PC-9 (cell line): Measurements from ENCODE around the gene PPM1F. TPM values are rescaled to one million over a fixed set of nuclear protein-coding genes. Genes with fewer than 3 reads are reported as not detected.

Experiments used
- BruUV-seq: library from RNA; stranded (reverse); fragments of 400-500 nt; replicated peaks from 2 replicates; lab custom pipeline; 2021; lab: Mats Ljungman, UMichigan
- CTCF ChIA-PET: fragments of 300-600 bp; sonication (Branson Sonifier 250); formaldehyde crosslinking; loops from one replicate; lab custom pipeline; 2022; ENCODE audit warnings: antibody characterized with exemption; lab: Charles Lee
- POLR2A ChIA-PET: fragments of 300-600 bp; sonication (Branson Sonifier 250); formaldehyde crosslinking; loops from one replicate; lab custom pipeline; 2022; ENCODE audit warnings: antibody characterized with exemption; ENCODE audit not compliant: unreplicated experiment; lab: Charles Lee
- DNase-seq, 2 experiments: peaks; one replicate each; pipeline versions ENCODE4 v3.0.0 to v3.0.0-alpha.2; 2015 to 2022; ENCODE audit warnings: mixed read lengths in 1 of 2
- H2AFZ ChIP-seq: fragments of 200-600 bp; sonication (generic); 2 replicates; pipeline ENCODE4 v1.8.1; 2017; ENCODE audit warnings: antibody characterized with exemption
- H3F3A ChIP-seq: fragments of 200-600 bp; sonication (generic); 2 replicates; pipeline ENCODE4 v1.8.1; 2017; ENCODE audit warnings: antibody characterized with exemption, mild to moderate bottlenecking, low read depth; ENCODE audit not compliant: insufficient read depth
- H3K27ac ChIP-seq: fragments of 200-600 bp; sonication (generic); 2 replicates; pipeline ENCODE4 v1.6.1; 2016; ENCODE audit warnings: mixed run types
- H3K27me3 ChIP-seq: fragments of 200-600 bp; sonication (generic); 2 replicates; pipeline ENCODE4 v1.6.1; 2016; ENCODE audit warnings: low read depth, mixed run types; ENCODE audit not compliant: insufficient read depth
- H3K36me3 ChIP-seq: fragments of 200-600 bp; sonication (generic); 2 replicates; pipeline ENCODE4 v1.6.1; 2016; ENCODE audit warnings: low read depth, mixed run types
- H3K4me1 ChIP-seq: fragments of 200-600 bp; sonication (generic); replicated peaks from 2 replicates; pipeline ENCODE4 v1.6.1; 2016; ENCODE audit warnings: mixed run types; ENCODE audit not compliant: insufficient read depth
- H3K4me2 ChIP-seq: fragments of 200-600 bp; sonication (generic); 2 replicates; pipeline ENCODE4 v1.6.1; 2017; ENCODE audit warnings: mixed run types
- H3K4me3 ChIP-seq: fragments of 200-600 bp; sonication (generic); 2 replicates; pipeline ENCODE4 v1.6.1; 2016; ENCODE audit warnings: mixed run types
- H3K79me2 ChIP-seq: fragments of 200-600 bp; sonication (generic); 2 replicates; pipeline ENCODE4 v1.6.1; 2017; ENCODE audit warnings: low read depth, mixed run types
- H3K9me2 ChIP-seq: fragments of 200-600 bp; sonication (generic); 2 replicates; pipeline ENCODE4 v1.8.1; 2017; ENCODE audit warnings: mild to moderate bottlenecking; ENCODE audit not compliant: insufficient read depth
- H3K9me3 ChIP-seq: fragments of 200-600 bp; sonication (generic); 2 replicates; pipeline ENCODE4 v1.8.1; 2016; ENCODE audit warnings: low read depth; ENCODE audit not compliant: insufficient read depth
- H4K20me1 ChIP-seq: fragments of 200-600 bp; sonication (generic); 2 replicates; pipeline ENCODE4 v1.8.1; 2017; ENCODE audit not compliant: insufficient read depth
- CTCF ChIP-seq: fragments of 200-600 bp; sonication (generic); conservative IDR thresholded peaks from 2 replicates; pipeline ENCODE4 v1.6.1; 2017; ENCODE audit warnings: mixed run types, antibody characterized with exemption, mild to moderate bottlenecking, moderate library complexity
- EZH2 ChIP-seq: fragments of 200-600 bp; sonication (generic); IDR thresholded peaks from 2 replicates; pipeline ENCODE4 v1.8.0; 2017; ENCODE audit warnings: antibody characterized with exemption, low read depth
- intact Hi-C: fragments of 100-400 bp; cut with micrococcal nuclease; formaldehyde crosslinking; loops from one replicate; pipeline ENCODE4 v1.10.0; 2022; ENCODE audit not compliant: unreplicated experiment
- total RNA-seq: library from RNA; stranded (reverse); gene quantifications from 2 replicates; pipeline ENCODE4 v1.2.3, GENCODE V29; 2021

The PPM1F gene
- total RNA-seq, 1 experiment from 2014 or later: 20.6 TPM

- DNase-seq: no peak
- H3K4me3 ChIP-seq: no peak overlapping the region
- H3F3A ChIP-seq: no peaks in the 10 kb centered on the region
- H3K9me2 ChIP-seq: no peaks in the 10 kb centered on the region
- CTCF ChIA-PET: no interaction called here
- H3K27me3 ChIP-seq: no peaks in the 10 kb centered on the region
- no peaks in the 10 kb centered on the region for H3K79me2 ChIP-seq
- H3K4me2 ChIP-seq: no peak overlapping the region
- H3K27ac ChIP-seq: no peak overlapping the region
- intact Hi-C loops: no loop called here
- BruUV-seq: TSS peak; percentile 20
- no peaks in the 10 kb centered on the region for H4K20me1 ChIP-seq
- TF ChIP-seq EZH2 (no peak), CTCF (no peak)
- H3K4me1 ChIP-seq: no peaks in the 10 kb centered on the region
- H3K36me3 ChIP-seq: no peaks in the 10 kb centered on the region
- POLR2A ChIA-PET: no interaction called here
- H2AFZ ChIP-seq: no peak overlapping the region
- H3K9me3 ChIP-seq: no peaks in the 10 kb centered on the region
Observed at GRCh38 chr22:21917959-21918261, 34.7 kb downstream of the PPM1F start.

- H4K20me1 ChIP-seq: no peaks in the 10 kb centered on the region
- no peaks in the 10 kb centered on the region for H3K4me1 ChIP-seq
- H3K79me2 ChIP-seq: no peaks in the 10 kb centered on the region
- no peaks in the 10 kb centered on the region for H3F3A ChIP-seq
- intact Hi-C loops: no loop called here
- TF ChIP-seq CTCF: no peak
- TF ChIP-seq EZH2: no peak
- BruUV-seq: no TSS peak
- H3K9me2 ChIP-seq: no peaks in the 10 kb centered on the region
- no peak overlapping the region for H3K4me3 ChIP-seq
- ChIA-PET CTCF (interaction anchor here (0.6 kb wide), 1 partner anchor 101 kb away, joined by 3 read pairs; no protein-coding TSS in a partner anchor), POLR2A (no interaction called here)
- H3K27ac ChIP-seq: no peak overlapping the region
- H3K27me3 ChIP-seq: no peaks in the 10 kb centered on the region
- H3K36me3 ChIP-seq: no peaks in the 10 kb centered on the region
- no peak overlapping the region for H2AFZ ChIP-seq
- no peak overlapping the region for H3K4me2 ChIP-seq
- DNase-seq: no peak
- no peaks in the 10 kb centered on the region for H3K9me3 ChIP-seq
Observed at GRCh38 chr22:21917181-21917958, 35.3 kb downstream of the PPM1F start.

- no peak for DNase-seq
- Histone ChIP-seq H4K20me1 (no peaks in the 10 kb centered on the region), H3K79me2 (no peaks in the 10 kb centered on the region), H2AFZ (no peak overlapping the region), H3K9me3 (no peaks in the 10 kb centered on the region), H3K27me3 (no peaks in the 10 kb centered on the region), H3K4me1 (no peaks in the 10 kb centered on the region), H3K4me3 (no peak overlapping the region), H3K9me2 (no peaks in the 10 kb centered on the region), H3F3A (no peaks in the 10 kb centered on the region), H3K36me3 (no peaks in the 10 kb centered on the region), H3K4me2 (no peak overlapping the region), H3K27ac (no peak overlapping the region)
- intact Hi-C loops: no loop called here
- CTCF ChIA-PET: no interaction called here
- no TSS peak for BruUV-seq
- TF ChIP-seq EZH2 (no peak), CTCF (no peak)
- POLR2A ChIA-PET: no interaction called here
Observed at GRCh38 chr22:21916309-21916918, 36.2 kb downstream of the PPM1F start.
